ENCODE results near the gene FBXL14.

DNA sequence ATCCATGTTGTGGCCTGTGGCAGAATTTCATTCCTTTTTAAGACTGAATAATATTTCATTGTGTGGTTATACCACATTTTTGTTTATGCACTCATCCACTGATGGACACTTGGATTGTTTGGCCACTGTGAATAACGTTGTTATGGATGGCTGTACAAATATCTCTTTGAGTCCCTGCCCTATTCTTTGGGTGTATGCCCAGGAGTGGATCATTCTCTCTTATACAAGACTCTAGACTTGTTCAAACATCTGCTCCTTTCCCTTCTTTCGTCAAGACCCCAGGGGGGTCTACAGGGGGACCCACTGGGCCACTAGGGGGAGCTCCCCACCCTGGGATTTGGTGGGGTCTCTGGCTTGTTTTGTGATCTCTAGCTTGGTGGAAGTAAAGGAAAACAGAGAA, 77.4 kb downstream of the FBXL14 start:
- TF ChIP-seq, protein P1, sequence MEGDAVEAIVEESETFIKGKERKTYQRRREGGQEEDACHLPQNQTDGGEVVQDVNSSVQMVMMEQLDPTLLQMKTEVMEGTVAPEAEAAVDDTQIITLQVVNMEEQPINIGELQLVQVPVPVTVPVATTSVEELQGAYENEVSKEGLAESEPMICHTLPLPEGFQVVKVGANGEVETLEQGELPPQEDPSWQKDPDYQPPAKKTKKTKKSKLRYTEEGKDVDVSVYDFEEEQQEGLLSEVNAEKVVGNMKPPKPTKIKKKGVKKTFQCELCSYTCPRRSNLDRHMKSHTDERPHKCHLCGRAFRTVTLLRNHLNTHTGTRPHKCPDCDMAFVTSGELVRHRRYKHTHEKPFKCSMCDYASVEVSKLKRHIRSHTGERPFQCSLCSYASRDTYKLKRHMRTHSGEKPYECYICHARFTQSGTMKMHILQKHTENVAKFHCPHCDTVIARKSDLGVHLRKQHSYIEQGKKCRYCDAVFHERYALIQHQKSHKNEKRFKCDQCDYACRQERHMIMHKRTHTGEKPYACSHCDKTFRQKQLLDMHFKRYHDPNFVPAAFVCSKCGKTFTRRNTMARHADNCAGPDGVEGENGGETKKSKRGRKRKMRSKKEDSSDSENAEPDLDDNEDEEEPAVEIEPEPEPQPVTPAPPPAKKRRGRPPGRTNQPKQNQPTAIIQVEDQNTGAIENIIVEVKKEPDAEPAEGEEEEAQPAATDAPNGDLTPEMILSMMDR (IDR thresholded peaks at IDR 0.05): peak; percentile 33
- TF ChIP-seq POLR2A (IDR thresholded peaks at IDR 0.05; ENCODE audit: low read length) (no peak), MAZ (IDR thresholded peaks at IDR 0.05; ENCODE audit: borderline replicate concordance, low read depth, low read length) (no peak), RCOR1 (IDR thresholded peaks at IDR 0.05; ENCODE audit: low read depth, low read length) (no peak), SMC3 (IDR thresholded peaks at IDR 0.05) (no peak), CHD2 (IDR thresholded peaks at IDR 0.05; ENCODE audit: low read length, partially characterized antibody) (no peak), CBX2 (IDR thresholded peaks at IDR 0.05; ENCODE audit: borderline replicate concordance, low read depth) (no peak)
